ENCODE data around the gene PDGFRA.

The PDGFRA gene

DNA sequence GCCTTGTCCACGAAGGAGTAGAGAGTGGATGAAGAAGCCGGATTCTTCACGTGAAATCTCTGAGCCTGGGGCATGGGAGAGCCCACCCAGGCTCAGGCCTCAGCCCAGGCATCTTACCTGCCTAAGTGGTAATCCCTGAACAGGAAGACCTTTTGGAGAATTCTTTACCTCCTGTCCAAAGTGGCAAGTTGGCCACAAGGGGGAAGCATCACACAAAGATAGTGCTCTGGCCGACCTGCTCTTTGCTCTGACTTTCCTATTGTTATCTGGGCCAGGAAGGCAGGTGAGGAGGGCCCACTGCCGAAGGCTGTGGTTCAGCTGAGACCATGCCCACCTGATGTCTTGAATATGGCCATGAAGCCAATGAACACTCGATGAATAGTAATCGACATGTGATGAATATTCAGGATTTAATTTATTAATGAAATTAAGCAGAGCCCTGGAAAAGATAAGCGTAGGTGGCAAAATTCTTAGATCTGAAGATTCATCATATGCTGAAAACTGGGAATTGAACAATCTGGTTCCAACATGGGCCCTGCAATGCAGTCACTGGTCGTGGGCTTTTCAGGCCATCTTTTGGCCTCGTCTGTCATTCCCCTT lies 93.8 kb downstream of the PDGFRA start:
- TF ChIP-seq POLR2AphosphoS5 (IDR thresholded peaks at IDR 0.05; ENCODE audit: low read depth, low read length) (no peak), TAF1 (IDR thresholded peaks at IDR 0.05; ENCODE audit: borderline replicate concordance, insufficient read depth, low read length) (no peak), REST (IDR thresholded peaks at IDR 0.05; ENCODE audit: insufficient read depth in 1 of 2, low read depth in 2 of 2, low read length in 2 of 2) (no peak), SIN3A (IDR thresholded peaks at IDR 0.05; ENCODE audit: borderline replicate concordance, insufficient read depth, low read length) (no peak), FOXP2 (optimal IDR thresholded peaks at IDR 0.05; ENCODE audit: borderline replicate concordance, extremely low read depth, extremely low read length, insufficient read depth) (no peak)

DNA sequence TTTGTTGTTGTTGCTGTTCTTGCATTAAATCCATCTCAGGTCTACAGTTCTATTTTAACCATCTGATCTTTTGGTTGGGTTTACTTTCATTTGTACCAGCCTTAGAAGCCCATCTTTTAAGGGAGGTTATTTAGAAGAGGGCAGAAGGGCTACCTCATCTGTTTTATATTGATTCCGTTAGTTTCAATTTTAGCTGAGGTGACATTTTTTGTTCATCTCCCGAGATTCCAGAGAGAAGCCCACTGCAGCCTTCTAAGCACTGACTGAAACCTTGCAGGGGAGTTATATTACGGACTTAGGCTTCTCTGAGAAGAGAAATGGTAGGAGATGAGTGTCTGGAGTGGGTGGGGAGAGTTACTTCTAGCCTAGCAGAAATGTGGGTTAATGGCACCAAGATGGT lies 101.8 kb downstream of the PDGFRA start:
- TF ChIP-seq FOXP2 (optimal IDR thresholded peaks at IDR 0.05; ENCODE audit: borderline replicate concordance, extremely low read depth, extremely low read length, insufficient read depth), result no peak
- TF ChIP-seq SIN3A (IDR thresholded peaks at IDR 0.05; ENCODE audit: borderline replicate concordance, insufficient read depth, low read length), result no peak
- TF ChIP-seq TAF1 (IDR thresholded peaks at IDR 0.05; ENCODE audit: borderline replicate concordance, insufficient read depth, low read length), result no peak
- TF ChIP-seq POLR2AphosphoS5 (IDR thresholded peaks at IDR 0.05; ENCODE audit: low read depth, low read length), result no peak

- TF ChIP-seq REST (IDR thresholded peaks at IDR 0.05; ENCODE audit: insufficient read depth in 1 of 2, low read depth in 2 of 2, low read length in 2 of 2), result no peak
- TF ChIP-seq FOXP2 (optimal IDR thresholded peaks at IDR 0.05; ENCODE audit: borderline replicate concordance, extremely low read depth, extremely low read length, insufficient read depth), result no peak
- no peak for TF ChIP-seq POLR2AphosphoS5 (IDR thresholded peaks at IDR 0.05; ENCODE audit: low read depth, low read length)
- TF ChIP-seq SIN3A (IDR thresholded peaks at IDR 0.05; ENCODE audit: borderline replicate concordance, insufficient read depth, low read length), result no peak
- no peak for TF ChIP-seq TAF1 (IDR thresholded peaks at IDR 0.05; ENCODE audit: borderline replicate concordance, insufficient read depth, low read length)
These were observed 103.4 kb downstream of the PDGFRA start for GRCh38 chr4:54332542-54332941.

- TF ChIP-seq FOXP2 (optimal IDR thresholded peaks at IDR 0.05; ENCODE audit: borderline replicate concordance, extremely low read depth, extremely low read length, insufficient read depth) (no peak), POLR2AphosphoS5 (IDR thresholded peaks at IDR 0.05; ENCODE audit: low read depth, low read length) (no peak), TAF1 (IDR thresholded peaks at IDR 0.05; ENCODE audit: borderline replicate concordance, insufficient read depth, low read length) (no peak), SIN3A (IDR thresholded peaks at IDR 0.05; ENCODE audit: borderline replicate concordance, insufficient read depth, low read length) (no peak), REST (IDR thresholded peaks at IDR 0.05; ENCODE audit: insufficient read depth in 1 of 2, low read depth in 2 of 2, low read length in 2 of 2) (no peak)
These were observed 104.6 kb downstream of the PDGFRA start for GRCh38 chr4:54333657-54334056.

DNA sequence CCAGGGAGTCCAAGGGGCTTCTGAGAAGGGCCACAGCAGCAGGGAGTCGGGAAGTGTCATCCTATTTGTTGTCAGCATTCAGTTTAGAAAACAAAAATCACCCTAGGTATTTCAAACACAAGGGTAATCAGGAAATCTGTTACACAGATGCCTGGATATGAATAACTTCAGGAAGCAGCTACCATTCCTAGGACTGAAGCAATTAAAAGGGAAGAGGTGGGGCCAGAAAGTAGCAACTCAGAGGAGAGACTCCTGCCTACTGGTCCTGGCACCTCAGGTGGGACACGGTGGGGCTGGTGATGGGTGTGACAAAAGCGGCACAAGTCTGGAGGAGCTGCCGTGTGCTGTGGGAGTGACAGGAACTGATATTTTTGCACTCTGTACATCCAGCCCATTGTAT lies 107.9 kb downstream of the PDGFRA start:
- no peak for TF ChIP-seq REST (IDR thresholded peaks at IDR 0.05; ENCODE audit: insufficient read depth in 1 of 2, low read depth in 2 of 2, low read length in 2 of 2)
- TF ChIP-seq FOXP2 (optimal IDR thresholded peaks at IDR 0.05; ENCODE audit: borderline replicate concordance, extremely low read depth, extremely low read length, insufficient read depth), result no peak
- no peak for TF ChIP-seq TAF1 (IDR thresholded peaks at IDR 0.05; ENCODE audit: borderline replicate concordance, insufficient read depth, low read length)
- no peak for TF ChIP-seq SIN3A (IDR thresholded peaks at IDR 0.05; ENCODE audit: borderline replicate concordance, insufficient read depth, low read length)
- no peak for TF ChIP-seq POLR2AphosphoS5 (IDR thresholded peaks at IDR 0.05; ENCODE audit: low read depth, low read length)

Data from PFSK-1 (cell line).